GM23338 (cell line): ENCODE measurements around the gene ERF. TPM values are rescaled to one million over a fixed set of nuclear protein-coding genes. Genes with fewer than 3 reads are reported as not detected.

Experiments
- ATAC-seq: fragments of 200-7000 bp; cut with Tn5 transposase; 3 replicates; pipeline ENCODE4 v1.9.1; 2020
- DNase-seq: peaks from one replicate; pipeline ENCODE4 v3.0.0-alpha.2; 2015; ENCODE audit warnings: low spot score
- H2AFZ ChIP-seq: fragments of 200-600 bp; sonication (generic); 2 replicates; pipeline ENCODE4 v1.8.0; 2016; ENCODE audit warnings: antibody characterized with exemption, mild to moderate bottlenecking, moderate library complexity
- H3F3A ChIP-seq: fragments of 200-600 bp; sonication (generic); replicated peaks from 2 replicates; pipeline ENCODE4 v1.8.0; 2017; ENCODE audit warnings: antibody characterized with exemption, mixed run types, low read depth
- H3K27ac ChIP-seq: fragments of 200-600 bp; sonication (generic); 2 replicates; pipeline ENCODE4 v1.6.1; 2016; ENCODE audit warnings: low read depth
- H3K27me3 ChIP-seq: fragments of 200-600 bp; sonication (generic); 2 replicates; pipeline ENCODE4 v1.8.0; 2016; ENCODE audit warnings: mild to moderate bottlenecking, mixed run types, moderate library complexity; ENCODE audit not compliant: insufficient read depth
- H3K36me3 ChIP-seq: fragments of 200-600 bp; sonication (generic); 2 replicates; pipeline ENCODE4 v1.8.0; 2016; ENCODE audit warnings: mild to moderate bottlenecking; ENCODE audit not compliant: insufficient read depth
- H3K4me1 ChIP-seq: fragments of 200-600 bp; sonication (generic); 2 replicates; pipeline ENCODE4 v1.8.0; 2016; ENCODE audit warnings: mild to moderate bottlenecking, moderate library complexity; ENCODE audit not compliant: insufficient read depth
- H3K4me2 ChIP-seq: fragments of 200-600 bp; sonication (generic); 2 replicates; pipeline ENCODE4 v1.7.1; 2017; ENCODE audit warnings: mixed run types
- H3K4me3 ChIP-seq: fragments of 200-600 bp; sonication (generic); 2 replicates; pipeline ENCODE4 v1.6.1; 2016; ENCODE audit warnings: mixed run types
- H3K79me2 ChIP-seq: fragments of 200-600 bp; sonication (generic); replicated peaks from 2 replicates; pipeline ENCODE4 v1.8.0; 2017; ENCODE audit warnings: mild to moderate bottlenecking; ENCODE audit not compliant: insufficient read depth
- H3K9me2 ChIP-seq: fragments of 200-600 bp; sonication (generic); 2 replicates; pipeline ENCODE4 v1.8.0; 2017; ENCODE audit not compliant: insufficient read depth
- H4K20me1 ChIP-seq: fragments of 200-600 bp; sonication (generic); replicated peaks from 2 replicates; pipeline ENCODE4 v1.8.0; 2017; ENCODE audit warnings: mild to moderate bottlenecking; ENCODE audit not compliant: insufficient read depth
- H3K27ac Mint-ChIP-seq: 2 replicates; pipeline ENCODE4 v1.8.0; 2020; ENCODE audit warnings: inconsistent platforms, mild to moderate bottlenecking, moderate library complexity, mixed read lengths
- H3K27me3 Mint-ChIP-seq: 3 replicates; pipeline ENCODE4 v1.8.0; 2022; ENCODE audit warnings: low read depth, mild to moderate bottlenecking, moderate library complexity, mixed read lengths, inconsistent platforms; ENCODE audit not compliant: insufficient read depth, poor library complexity
- H3K36me3 Mint-ChIP-seq: 3 replicates; pipeline ENCODE4 v1.8.0; 2021; ENCODE audit warnings: low read depth, mild to moderate bottlenecking, inconsistent platforms, moderate library complexity, mixed read lengths
- H3K4me1 Mint-ChIP-seq: 3 replicates; pipeline ENCODE4 v1.8.0; 2020; ENCODE audit warnings: mild to moderate bottlenecking, inconsistent platforms, mixed read lengths
- H3K4me3 Mint-ChIP-seq: 3 replicates; pipeline ENCODE4 v1.8.0; 2021; ENCODE audit warnings: moderate library complexity, mild to moderate bottlenecking, inconsistent platforms, mixed read lengths
- H3K9me3 Mint-ChIP-seq: 3 replicates; pipeline ENCODE4 v1.8.0; 2020; ENCODE audit warnings: moderate library complexity, mild to moderate bottlenecking, inconsistent platforms, mixed read lengths
- CREB1 ChIP-seq: fragments of 250-450 bp; sonication (Bioruptor Pico); IDR thresholded peaks from 2 replicates; pipeline ENCODE4 v1.5.0; 2020; ENCODE audit warnings: low read depth, mild to moderate bottlenecking, moderate library complexity
- EZH2 ChIP-seq: fragments of 200-600 bp; sonication (generic); IDR thresholded peaks from one replicate; pipeline ENCODE4 v1.8.0; 2017; ENCODE audit warnings: antibody characterized with exemption, mild to moderate bottlenecking, low read depth; ENCODE audit not compliant: unreplicated experiment
- EZH2phosphoT487 ChIP-seq: fragments of 200-600 bp; sonication (generic); IDR thresholded peaks from one replicate; pipeline ENCODE4 v1.8.1; 2018; ENCODE audit warnings: antibody characterized with exemption; ENCODE audit not compliant: unreplicated experiment
- JUNB ChIP-seq: IDR thresholded peaks from one replicate; pipeline ENCODE4 v1.6.1; 2016; ENCODE audit warnings: antibody characterized with exemption; ENCODE audit not compliant: unreplicated experiment
- NANOG ChIP-seq: IDR thresholded peaks from 2 replicates; pipeline ENCODE4 v1.6.1; 2016; ENCODE audit warnings: antibody characterized with exemption, borderline replicate concordance
- POLR2AphosphoS5 ChIP-seq: IDR thresholded peaks from 2 replicates; pipeline ENCODE4 v1.6.1; 2016; ENCODE audit warnings: antibody characterized with exemption, low read depth
- STAT1 ChIP-seq: IDR thresholded peaks from one replicate; pipeline ENCODE4 v1.6.1; 2016; ENCODE audit warnings: antibody characterized with exemption; ENCODE audit not compliant: unreplicated experiment
- ZNF114 ChIP-seq: fragments of 250-450 bp; sonication (Bioruptor Pico); IDR thresholded peaks from 2 replicates; pipeline ENCODE4 v1.5.0; 2020; ENCODE audit warnings: mild to moderate bottlenecking, moderate library complexity
- ZNF331 ChIP-seq: fragments of 250-450 bp; sonication (Bioruptor Pico); IDR thresholded peaks from 2 replicates; pipeline ENCODE4 v1.5.0; 2020; ENCODE audit warnings: low read depth, mild to moderate bottlenecking, moderate library complexity
- polyA plus RNA-seq: library from polyadenylated mRNA; unstranded; fragments of >200 nt; fragmentation: Nextera tagmentation; extraction: Ambion mirVana; gene quantifications from 2 replicates; pipeline ENCODE4 v1.2.1, GENCODE V29; 2016
- total RNA-seq: library from RNA; depleted of rRNA; stranded (reverse); fragments of >200 nt; shearing (Covaris generic); gene quantifications from 2 replicates; pipeline ENCODE4 v1.2.3, GENCODE V29; 2014
- TF ChIP-seq, protein P1 (sequence below), 2 experiments: fragments of 200-600 bp in 1 of 2; sonication (generic) in 1 of 2; conservative IDR thresholded peaks; 2 replicates each; pipeline versions ENCODE4 v1.5.1 to v1.6.1; 2016 to 2017; ENCODE audit warnings: antibody characterized with exemption in 2 of 2, low read depth in 2 of 2, mild to moderate bottlenecking in 2 of 2, moderate library complexity in 1 of 2
- TF ChIP-seq, protein P2 (sequence below): IDR thresholded peaks from 2 replicates; pipeline ENCODE4 v1.6.1; 2016; ENCODE audit warnings: antibody characterized with exemption
- TF ChIP-seq, protein P3 (sequence below): IDR thresholded peaks from one replicate; pipeline ENCODE4 v1.6.1; 2018; ENCODE audit warnings: antibody characterized with exemption; ENCODE audit not compliant: unreplicated experiment

The ERF gene
- total and polyA plus RNA-seq, 2 experiments from 2014 or later, result 29.4 to 49.4 TPM

DNA sequence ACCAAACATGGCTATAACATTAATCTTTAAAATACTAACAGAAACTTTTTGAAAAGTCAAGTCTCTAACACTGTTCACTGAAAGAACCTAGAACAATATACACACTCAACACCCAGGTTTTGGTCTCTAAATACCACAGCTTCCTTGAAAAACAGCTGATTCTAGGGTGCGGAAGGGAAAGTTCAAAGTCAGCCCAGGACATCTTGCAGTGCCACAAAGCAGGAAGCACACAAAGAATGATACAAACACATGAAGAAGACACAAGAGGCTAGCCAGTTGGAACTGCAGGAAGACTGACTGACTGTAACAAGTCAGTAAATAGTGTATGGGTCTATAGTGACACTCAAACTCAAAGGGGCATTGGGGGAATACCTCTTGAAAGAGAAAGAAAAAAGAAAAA, 42.0 kb downstream of the ERF start (continued):
- TF ChIP-seq, protein P1, sequence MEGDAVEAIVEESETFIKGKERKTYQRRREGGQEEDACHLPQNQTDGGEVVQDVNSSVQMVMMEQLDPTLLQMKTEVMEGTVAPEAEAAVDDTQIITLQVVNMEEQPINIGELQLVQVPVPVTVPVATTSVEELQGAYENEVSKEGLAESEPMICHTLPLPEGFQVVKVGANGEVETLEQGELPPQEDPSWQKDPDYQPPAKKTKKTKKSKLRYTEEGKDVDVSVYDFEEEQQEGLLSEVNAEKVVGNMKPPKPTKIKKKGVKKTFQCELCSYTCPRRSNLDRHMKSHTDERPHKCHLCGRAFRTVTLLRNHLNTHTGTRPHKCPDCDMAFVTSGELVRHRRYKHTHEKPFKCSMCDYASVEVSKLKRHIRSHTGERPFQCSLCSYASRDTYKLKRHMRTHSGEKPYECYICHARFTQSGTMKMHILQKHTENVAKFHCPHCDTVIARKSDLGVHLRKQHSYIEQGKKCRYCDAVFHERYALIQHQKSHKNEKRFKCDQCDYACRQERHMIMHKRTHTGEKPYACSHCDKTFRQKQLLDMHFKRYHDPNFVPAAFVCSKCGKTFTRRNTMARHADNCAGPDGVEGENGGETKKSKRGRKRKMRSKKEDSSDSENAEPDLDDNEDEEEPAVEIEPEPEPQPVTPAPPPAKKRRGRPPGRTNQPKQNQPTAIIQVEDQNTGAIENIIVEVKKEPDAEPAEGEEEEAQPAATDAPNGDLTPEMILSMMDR (conservative IDR thresholded peaks at IDR 0.05; ENCODE audit: low read depth in 2 of 2), result no peak
- TF ChIP-seq STAT1 (no peak), CREB1 (CRISPR knock-in tag) (no peak), JUNB (no peak), NANOG (no peak), POLR2AphosphoS5 (no peak), ZNF114 (CRISPR knock-in tag) (no peak)
- TF ChIP-seq, protein P2, sequence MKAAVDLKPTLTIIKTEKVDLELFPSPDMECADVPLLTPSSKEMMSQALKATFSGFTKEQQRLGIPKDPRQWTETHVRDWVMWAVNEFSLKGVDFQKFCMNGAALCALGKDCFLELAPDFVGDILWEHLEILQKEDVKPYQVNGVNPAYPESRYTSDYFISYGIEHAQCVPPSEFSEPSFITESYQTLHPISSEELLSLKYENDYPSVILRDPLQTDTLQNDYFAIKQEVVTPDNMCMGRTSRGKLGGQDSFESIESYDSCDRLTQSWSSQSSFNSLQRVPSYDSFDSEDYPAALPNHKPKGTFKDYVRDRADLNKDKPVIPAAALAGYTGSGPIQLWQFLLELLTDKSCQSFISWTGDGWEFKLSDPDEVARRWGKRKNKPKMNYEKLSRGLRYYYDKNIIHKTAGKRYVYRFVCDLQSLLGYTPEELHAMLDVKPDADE, result no peak

DNA sequence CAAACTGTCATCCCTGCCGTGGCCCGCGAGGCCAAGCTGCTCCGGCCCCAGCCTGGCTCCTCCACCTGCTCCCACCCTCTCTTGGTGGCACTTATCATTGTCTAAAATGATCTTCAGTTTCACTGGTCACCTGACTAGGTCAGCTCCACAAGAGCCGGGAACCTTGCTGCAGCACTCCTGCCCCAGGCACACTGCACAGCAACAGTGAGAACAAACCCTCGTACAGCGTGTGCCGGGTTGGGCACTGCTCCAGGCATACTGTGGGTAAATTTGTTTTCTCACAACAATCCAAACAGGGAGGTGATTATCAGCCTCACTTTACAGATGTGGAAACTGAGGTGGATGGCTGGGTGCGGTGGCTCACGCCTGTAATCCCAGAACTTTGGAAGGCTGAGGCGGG, 46.3 kb downstream of the ERF start:
- ATAC-seq, result no peak
- Mint-ChIP-seq H3K36me3 (peaks cover 73% of the 10 kb centered on the region), H3K4me3 (no peak overlapping the region), H3K9me3 (no peaks in the 10 kb centered on the region), H3K27ac (no peak overlapping the region), H3K4me1 (peaks cover 26% of the 10 kb centered on the region), H3K27me3 (peaks cover 6% of the 10 kb centered on the region)
- H3K4me2 ChIP-seq, result no peak overlapping the region
- H3K36me3 ChIP-seq, result peaks cover 34% of the 10 kb centered on the region; the same call in 1 of the 2 replicates
- peaks cover 28% of the 10 kb centered on the region for H4K20me1 ChIP-seq
- H3K27ac ChIP-seq, result no peak overlapping the region
- peaks cover 13% of the 10 kb centered on the region for H3K4me1 ChIP-seq
- H2AFZ ChIP-seq, result no peak overlapping the region
- H3K4me3 ChIP-seq, result no peak overlapping the region
- H3K79me2 ChIP-seq, result peaks cover 55% of the 10 kb centered on the region
- H3F3A ChIP-seq, result peaks cover 3% of the 10 kb centered on the region; the same call in 1 of the 2 replicates
- no peaks in the 10 kb centered on the region for H3K9me2 ChIP-seq
- DNase-seq, result no peak
- H3K27me3 ChIP-seq, result no peaks in the 10 kb centered on the region
- no peak for TF ChIP-seq ZNF331 (CRISPR knock-in tag)
- TF ChIP-seq EZH2phosphoT487, result no peak
- TF ChIP-seq, protein P3, sequence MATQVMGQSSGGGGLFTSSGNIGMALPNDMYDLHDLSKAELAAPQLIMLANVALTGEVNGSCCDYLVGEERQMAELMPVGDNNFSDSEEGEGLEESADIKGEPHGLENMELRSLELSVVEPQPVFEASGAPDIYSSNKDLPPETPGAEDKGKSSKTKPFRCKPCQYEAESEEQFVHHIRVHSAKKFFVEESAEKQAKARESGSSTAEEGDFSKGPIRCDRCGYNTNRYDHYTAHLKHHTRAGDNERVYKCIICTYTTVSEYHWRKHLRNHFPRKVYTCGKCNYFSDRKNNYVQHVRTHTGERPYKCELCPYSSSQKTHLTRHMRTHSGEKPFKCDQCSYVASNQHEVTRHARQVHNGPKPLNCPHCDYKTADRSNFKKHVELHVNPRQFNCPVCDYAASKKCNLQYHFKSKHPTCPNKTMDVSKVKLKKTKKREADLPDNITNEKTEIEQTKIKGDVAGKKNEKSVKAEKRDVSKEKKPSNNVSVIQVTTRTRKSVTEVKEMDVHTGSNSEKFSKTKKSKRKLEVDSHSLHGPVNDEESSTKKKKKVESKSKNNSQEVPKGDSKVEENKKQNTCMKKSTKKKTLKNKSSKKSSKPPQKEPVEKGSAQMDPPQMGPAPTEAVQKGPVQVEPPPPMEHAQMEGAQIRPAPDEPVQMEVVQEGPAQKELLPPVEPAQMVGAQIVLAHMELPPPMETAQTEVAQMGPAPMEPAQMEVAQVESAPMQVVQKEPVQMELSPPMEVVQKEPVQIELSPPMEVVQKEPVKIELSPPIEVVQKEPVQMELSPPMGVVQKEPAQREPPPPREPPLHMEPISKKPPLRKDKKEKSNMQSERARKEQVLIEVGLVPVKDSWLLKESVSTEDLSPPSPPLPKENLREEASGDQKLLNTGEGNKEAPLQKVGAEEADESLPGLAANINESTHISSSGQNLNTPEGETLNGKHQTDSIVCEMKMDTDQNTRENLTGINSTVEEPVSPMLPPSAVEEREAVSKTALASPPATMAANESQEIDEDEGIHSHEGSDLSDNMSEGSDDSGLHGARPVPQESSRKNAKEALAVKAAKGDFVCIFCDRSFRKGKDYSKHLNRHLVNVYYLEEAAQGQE, result no peak
- no peak for TF ChIP-seq EZH2
- TF ChIP-seq, protein P2, result no peak
- TF ChIP-seq NANOG, result no peak
- TF ChIP-seq POLR2AphosphoS5, result no peak
- TF ChIP-seq CREB1 (CRISPR knock-in tag), result no peak
- TF ChIP-seq, protein P1 (conservative IDR thresholded peaks at IDR 0.05; ENCODE audit: low read depth in 2 of 2), result no peak
